HEK293 (cell line): Measurements from ENCODE around the gene FES.

Experiments used
- CTCF ChIP-seq: fragments of 450-650 bp; formaldehyde crosslinking; IDR thresholded peaks from 2 replicates; pipeline ENCODE4 v1.5.1; 2016; ENCODE audit warnings: missing biosample characterization, missing genetic modification characterization
- PATZ1 ChIP-seq: fragments of 450-650 bp; formaldehyde crosslinking; IDR thresholded peaks from 2 replicates; pipeline ENCODE4 v1.5.1; 2016; ENCODE audit warnings: missing biosample characterization, missing genetic modification characterization
- REPIN1 ChIP-seq: fragments of 450-650 bp; formaldehyde crosslinking; IDR thresholded peaks from 2 replicates; pipeline ENCODE4 v1.5.1; 2017; ENCODE audit warnings: missing biosample characterization, missing genetic modification characterization, low read depth
- REST ChIP-seq: fragments of 450-650 bp; formaldehyde crosslinking; IDR thresholded peaks from 2 replicates; pipeline ENCODE4 v1.5.1; 2016; ENCODE audit warnings: missing biosample characterization, missing genetic modification characterization
- ZFP3 ChIP-seq: fragments of 450-650 bp; formaldehyde crosslinking; IDR thresholded peaks from 2 replicates; pipeline ENCODE4 v1.5.1; 2016; ENCODE audit warnings: low read depth, missing biosample characterization, missing genetic modification characterization
- ZNF48 ChIP-seq: fragments of 450-650 bp; formaldehyde crosslinking; IDR thresholded peaks from 2 replicates; pipeline ENCODE4 v1.5.1; 2016; ENCODE audit warnings: missing biosample characterization, missing genetic modification characterization
- ZSCAN18 ChIP-seq: fragments of 450-650 bp; formaldehyde crosslinking; IDR thresholded peaks from 2 replicates; pipeline ENCODE4 v1.5.1; 2016; ENCODE audit warnings: missing biosample characterization, missing genetic modification characterization
- TF ChIP-seq, protein P1 (sequence below): fragments of 450-650 bp; formaldehyde crosslinking; IDR thresholded peaks from 2 replicates; pipeline ENCODE4 v1.5.1; 2017; ENCODE audit warnings: missing biosample characterization, missing genetic modification characterization
- TF ChIP-seq, protein P2 (sequence below): fragments of 450-650 bp; formaldehyde crosslinking; IDR thresholded peaks from 2 replicates; pipeline ENCODE4 v1.5.1; 2016; ENCODE audit warnings: missing biosample characterization, missing genetic modification characterization

DNA sequence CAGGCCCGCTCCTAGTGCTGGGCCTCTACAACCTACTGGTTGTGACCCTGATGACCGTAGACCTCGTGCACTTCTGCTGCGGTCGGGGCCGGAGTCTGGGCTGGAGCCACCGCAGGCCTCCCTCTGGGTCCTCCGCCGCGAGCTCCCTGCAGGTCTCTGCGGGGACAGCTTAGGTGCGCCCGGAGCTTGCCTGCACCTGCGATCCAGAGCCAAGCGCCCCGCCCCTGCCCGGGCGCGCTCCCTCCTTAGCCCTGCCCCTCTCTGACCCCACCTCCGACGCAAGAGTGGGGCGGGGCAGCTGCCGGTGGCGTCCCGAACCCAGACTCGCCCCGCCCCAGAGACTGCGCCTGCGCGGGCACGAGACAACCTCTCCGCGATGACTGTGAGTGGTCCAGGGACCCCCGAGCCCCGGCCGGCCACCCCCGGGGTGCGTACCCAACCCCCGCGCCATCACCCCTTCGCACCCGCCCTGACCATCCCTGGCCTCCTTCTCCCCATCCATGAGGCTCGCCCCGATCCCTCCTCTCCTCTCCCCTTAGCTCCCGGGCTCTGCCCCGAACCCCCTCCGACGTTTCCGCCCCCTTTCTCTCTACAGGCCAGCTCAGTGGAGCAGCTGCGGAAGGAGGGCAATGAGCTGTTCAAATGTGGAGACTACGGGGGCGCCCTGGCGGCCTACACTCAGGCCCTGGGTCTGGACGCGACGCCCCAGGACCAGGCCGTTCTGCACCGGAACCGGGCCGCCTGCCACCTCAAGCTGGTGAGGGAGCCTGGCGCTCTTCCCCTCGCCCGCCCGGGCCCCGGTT, 50.8 kb downstream of the FES start, which contains the start of gene UNC45A:
- TF ChIP-seq ZNF48 (tag by site-specific recombination) = no peak
- peak; percentile 57 for TF ChIP-seq CTCF (tag by site-specific recombination)
- TF ChIP-seq, protein P1, sequence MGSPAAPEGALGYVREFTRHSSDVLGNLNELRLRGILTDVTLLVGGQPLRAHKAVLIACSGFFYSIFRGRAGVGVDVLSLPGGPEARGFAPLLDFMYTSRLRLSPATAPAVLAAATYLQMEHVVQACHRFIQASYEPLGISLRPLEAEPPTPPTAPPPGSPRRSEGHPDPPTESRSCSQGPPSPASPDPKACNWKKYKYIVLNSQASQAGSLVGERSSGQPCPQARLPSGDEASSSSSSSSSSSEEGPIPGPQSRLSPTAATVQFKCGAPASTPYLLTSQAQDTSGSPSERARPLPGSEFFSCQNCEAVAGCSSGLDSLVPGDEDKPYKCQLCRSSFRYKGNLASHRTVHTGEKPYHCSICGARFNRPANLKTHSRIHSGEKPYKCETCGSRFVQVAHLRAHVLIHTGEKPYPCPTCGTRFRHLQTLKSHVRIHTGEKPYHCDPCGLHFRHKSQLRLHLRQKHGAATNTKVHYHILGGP = no peak
- no peak for TF ChIP-seq ZFP3 (tag by site-specific recombination)
- no peak for TF ChIP-seq REST (tag by site-specific recombination)
- no peak for TF ChIP-seq REPIN1 (tag by site-specific recombination)
- TF ChIP-seq, protein P2, sequence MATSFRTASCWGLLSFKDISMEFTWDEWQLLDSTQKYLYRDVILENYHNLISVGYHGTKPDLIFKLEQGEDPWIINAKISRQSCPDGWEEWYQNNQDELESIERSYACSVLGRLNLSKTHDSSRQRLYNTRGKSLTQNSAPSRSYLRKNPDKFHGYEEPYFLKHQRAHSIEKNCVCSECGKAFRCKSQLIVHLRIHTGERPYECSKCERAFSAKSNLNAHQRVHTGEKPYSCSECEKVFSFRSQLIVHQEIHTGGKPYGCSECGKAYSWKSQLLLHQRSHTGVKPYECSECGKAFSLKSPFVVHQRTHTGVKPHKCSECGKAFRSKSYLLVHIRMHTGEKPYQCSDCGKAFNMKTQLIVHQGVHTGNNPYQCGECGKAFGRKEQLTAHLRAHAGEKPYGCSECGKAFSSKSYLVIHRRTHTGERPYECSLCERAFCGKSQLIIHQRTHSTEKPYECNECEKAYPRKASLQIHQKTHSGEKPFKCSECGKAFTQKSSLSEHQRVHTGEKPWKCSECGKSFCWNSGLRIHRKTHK (tag by site-specific recombination) = no peak
- peak; percentile 94 for TF ChIP-seq PATZ1
- no peak for TF ChIP-seq ZSCAN18 (tag by site-specific recombination)
